Embryonic facial prominence (tissue), 1 donor: ENCODE results near the gene C9orf72.
A peak's percentile ranks its signal among the peaks of the same experiment; 100 is the strongest.

Experiments
- DNase-seq: peaks from one replicate; pipeline ENCODE4 v3.0.0-alpha.2; 2016; ENCODE audit errors: extremely low spot score

C9orf72 gene

GRCh38 chr9:27539479-27540441 lies 33.5 kb downstream of the C9orf72 start:
- DNase-seq = no peak

- no peak for DNase-seq
Observed at GRCh38 chr9:27538647-27539046, 34.6 kb downstream of the C9orf72 start.

GRCh38 chr9:27537756-27538155 lies 35.5 kb downstream of the C9orf72 start:
- no peak for DNase-seq

GRCh38 chr9:27537027-27537435 lies 36.2 kb downstream of the C9orf72 start:
- DNase-seq = no peak

- no peak for DNase-seq
Observed at GRCh38 chr9:27536168-27536567, 37.1 kb downstream of the C9orf72 start.

GRCh38 chr9:27535701-27536118 lies 37.6 kb downstream of the C9orf72 start:
- no peak for DNase-seq

- DNase-seq = no peak
Observed at GRCh38 chr9:27534658-27535209, 38.5 kb downstream of the C9orf72 start.

- DNase-seq = no peak
Observed at GRCh38 chr9:27534131-27534530, 39.1 kb downstream of the C9orf72 start.

- no peak for DNase-seq
Observed at GRCh38 chr9:27533311-27533710, 40.0 kb downstream of the C9orf72 start.

- no peak for DNase-seq
Observed at GRCh38 chr9:27532046-27532445, 41.2 kb downstream of the C9orf72 start.

GRCh38 chr9:27530915-27531755 lies 42.1 kb downstream of the C9orf72 start:
- no peak for DNase-seq

- DNase-seq = peak; percentile 59
Observed at GRCh38 chr9:27529316-27530278, 43.7 kb downstream of the C9orf72 start, which contains the start of gene MOB3B. TSS of gene MOB3B (minus strand) at chr9:27529814. CDS start at chr9:27455550, 74,264 bp downstream.

- DNase-seq = no peak
Observed at GRCh38 chr9:27528886-27529315, 44.4 kb downstream of the C9orf72 start.

- peak; percentile 53 for DNase-seq
Observed at GRCh38 chr9:27528076-27528885, 45.0 kb downstream of the C9orf72 start.

- DNase-seq = no peak
Observed at GRCh38 chr9:27527702-27528075, 45.6 kb downstream of the C9orf72 start.

GRCh38 chr9:27524236-27524635 lies 49.0 kb downstream of the C9orf72 start, which contains the start of gene IFNK:
TSS of gene IFNK (plus strand) at chr9:27524290. CDS start at chr9:27524337, 47 bp downstream.
- no peak for DNase-seq

GRCh38 chr9:27523141-27523540 lies 50.1 kb downstream of the C9orf72 start:
- DNase-seq = no peak

GRCh38 chr9:27520986-27521385 lies 52.3 kb downstream of the C9orf72 start:
- DNase-seq = no peak

GRCh38 chr9:27519466-27520465 lies 53.5 kb downstream of the C9orf72 start:
- no peak for DNase-seq
